DMS 273 (cell line): ENCODE results near the gene SIPA1L2.

ENCODE experiments used
- DNase-seq: peaks from one replicate; lab custom pipeline; 2025; ENCODE audit not compliant: unreplicated experiment; lab: John Stamatoyannopoulos, UW

Gene SIPA1L2, protein sequence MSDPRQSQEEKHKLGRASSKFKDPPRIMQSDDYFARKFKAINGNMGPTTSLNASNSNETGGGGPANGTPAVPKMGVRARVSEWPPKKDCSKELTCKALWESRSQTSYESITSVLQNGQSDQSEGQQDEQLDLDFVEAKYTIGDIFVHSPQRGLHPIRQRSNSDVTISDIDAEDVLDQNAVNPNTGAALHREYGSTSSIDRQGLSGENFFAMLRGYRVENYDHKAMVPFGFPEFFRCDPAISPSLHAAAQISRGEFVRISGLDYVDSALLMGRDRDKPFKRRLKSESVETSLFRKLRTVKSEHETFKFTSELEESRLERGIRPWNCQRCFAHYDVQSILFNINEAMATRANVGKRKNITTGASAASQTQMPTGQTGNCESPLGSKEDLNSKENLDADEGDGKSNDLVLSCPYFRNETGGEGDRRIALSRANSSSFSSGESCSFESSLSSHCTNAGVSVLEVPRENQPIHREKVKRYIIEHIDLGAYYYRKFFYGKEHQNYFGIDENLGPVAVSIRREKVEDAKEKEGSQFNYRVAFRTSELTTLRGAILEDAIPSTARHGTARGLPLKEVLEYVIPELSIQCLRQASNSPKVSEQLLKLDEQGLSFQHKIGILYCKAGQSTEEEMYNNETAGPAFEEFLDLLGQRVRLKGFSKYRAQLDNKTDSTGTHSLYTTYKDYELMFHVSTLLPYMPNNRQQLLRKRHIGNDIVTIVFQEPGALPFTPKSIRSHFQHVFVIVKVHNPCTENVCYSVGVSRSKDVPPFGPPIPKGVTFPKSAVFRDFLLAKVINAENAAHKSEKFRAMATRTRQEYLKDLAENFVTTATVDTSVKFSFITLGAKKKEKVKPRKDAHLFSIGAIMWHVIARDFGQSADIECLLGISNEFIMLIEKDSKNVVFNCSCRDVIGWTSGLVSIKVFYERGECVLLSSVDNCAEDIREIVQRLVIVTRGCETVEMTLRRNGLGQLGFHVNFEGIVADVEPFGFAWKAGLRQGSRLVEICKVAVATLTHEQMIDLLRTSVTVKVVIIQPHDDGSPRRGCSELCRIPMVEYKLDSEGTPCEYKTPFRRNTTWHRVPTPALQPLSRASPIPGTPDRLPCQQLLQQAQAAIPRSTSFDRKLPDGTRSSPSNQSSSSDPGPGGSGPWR (N-terminal part only)

DNA sequence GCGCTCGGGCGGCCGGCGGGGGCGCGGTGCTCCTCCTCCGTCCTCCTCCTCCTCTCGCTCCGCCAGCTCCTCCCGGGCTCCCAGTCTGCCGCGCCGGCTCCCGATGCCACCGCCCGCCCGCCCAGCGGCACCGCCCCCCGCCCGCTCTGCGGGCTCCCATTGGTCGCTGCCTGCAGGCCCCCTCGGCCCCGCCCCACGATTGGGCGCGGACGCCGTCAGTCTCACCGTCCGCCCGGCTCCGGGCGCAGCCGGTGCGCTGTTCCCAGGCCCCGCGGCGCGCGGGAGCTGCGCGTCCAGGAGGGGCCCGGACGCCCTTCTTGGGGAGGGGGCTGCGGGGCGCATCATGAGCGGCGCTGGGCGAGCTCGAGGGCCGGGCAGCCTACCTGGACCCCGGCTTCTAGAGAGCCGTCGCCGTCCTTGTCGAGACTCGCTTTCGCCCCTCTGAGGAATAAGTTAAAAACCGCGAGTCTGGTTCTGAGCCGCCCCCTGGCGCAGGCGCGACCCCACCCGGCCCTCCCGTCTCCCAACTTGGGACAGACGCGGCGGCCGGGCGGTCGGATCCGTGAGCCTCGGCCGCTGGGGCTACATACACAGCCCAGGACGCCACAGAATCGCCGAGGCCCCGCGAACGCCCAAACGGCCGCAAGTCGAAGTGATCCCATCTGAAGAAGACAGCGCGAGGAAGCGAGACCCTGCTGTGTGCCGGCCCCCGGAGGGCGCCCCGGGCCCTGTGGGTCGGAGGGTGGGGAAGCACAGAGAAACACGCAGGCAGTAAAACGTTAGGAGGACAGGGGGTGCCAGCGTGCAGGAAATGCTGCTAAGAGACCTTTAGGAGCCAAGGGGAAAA lies at the start of gene SIPA1L2:
TSS of gene SIPA1L2 (minus strand) at position 87 of the 847 bp plus-strand sequence. CDS start 114,794 bp downstream, outside the sequence.
- DNase-seq: peak; percentile 98

DNA sequence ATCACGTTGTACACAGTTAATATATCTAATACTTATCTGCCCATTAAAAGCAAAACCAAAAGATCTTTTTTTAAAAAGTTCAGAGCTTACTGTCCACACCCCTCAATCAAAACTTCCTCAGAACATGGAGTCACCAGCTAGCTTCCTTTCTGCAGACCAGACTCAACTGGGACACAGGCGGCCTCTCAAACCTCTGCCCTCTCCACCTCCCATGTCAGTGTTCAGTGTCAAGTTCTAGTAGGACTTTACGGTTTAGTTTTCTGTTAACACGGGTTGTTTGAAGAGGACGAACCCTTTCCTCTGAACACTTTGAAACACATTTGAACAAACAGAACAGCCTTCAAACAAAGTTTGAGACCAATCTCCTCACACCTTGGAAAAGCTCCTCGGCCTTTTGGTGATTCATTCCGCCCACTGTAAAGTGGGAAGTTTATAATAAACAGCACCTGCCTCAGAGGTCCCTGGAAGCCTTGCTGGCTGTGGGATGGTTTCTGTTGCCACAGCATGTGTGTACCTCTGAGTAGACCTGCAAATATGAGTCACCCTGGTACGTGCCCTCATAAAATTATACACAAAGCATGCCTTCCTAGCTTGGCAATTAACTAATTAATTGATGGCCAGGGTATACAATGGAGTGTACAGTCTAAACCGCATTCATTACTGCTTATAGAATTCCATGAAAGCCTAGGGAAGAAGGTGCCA lies 48.4 kb upstream of the SIPA1L2 start:
- no peak for DNase-seq

DNA sequence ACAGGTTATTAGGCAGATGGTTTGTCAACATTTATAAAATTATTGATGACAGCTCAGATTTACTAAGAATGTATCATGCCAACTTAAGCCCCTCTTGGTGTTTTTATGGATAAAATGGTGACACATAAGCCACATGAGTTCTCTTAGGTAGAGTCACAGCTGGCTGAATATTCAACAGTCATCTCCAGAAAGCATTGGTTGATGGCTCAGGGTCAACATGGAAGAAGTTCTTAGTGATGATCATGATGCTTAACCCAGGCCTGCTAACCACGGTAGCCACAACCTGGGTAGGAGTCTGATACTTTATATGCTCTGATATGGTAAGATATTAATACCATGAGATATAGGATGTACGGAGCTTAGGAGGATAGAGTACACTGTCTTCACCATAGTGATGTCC lies 46.4 kb upstream of the SIPA1L2 start:
- DNase-seq: no peak

DNA sequence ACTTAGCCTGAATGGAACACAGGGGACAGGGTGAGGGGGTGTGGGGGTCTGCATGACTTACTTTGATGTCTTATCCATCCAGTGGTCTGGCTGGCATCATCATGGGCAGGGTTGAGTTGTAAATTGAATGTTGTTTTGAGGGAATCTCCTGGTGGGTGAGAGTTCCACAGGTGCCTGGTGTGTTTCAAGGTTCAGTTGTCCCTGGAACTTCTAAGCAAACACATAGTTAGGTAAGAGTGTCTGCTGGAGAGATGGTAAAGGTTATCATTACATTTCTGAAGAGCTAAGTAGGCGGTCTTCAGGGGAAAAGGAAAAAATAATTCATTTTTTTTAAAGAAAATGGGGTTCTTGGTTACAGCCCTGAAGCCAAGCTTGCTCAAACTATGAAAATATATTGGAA lies 46.0 kb upstream of the SIPA1L2 start:
- no peak for DNase-seq

DNA sequence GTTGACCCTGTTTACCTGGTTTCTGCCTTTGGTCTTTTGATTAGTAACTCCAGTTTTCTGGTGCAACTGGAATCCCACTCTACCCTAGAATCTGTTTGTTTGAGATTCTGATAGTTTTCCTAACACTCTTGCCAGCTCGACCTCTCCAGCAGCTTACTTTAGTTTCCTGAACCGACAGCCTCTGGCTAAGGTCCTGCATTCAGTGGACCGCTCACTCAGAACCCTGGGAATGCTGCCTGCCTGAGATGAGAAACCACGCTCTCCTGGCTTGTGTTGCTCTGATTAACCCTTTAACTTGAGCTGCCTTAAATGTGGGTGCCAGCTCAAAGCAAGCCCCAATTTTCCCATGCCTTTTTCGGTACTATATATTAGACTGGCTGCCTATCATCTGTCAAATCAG lies 45.3 kb upstream of the SIPA1L2 start:
- no peak for DNase-seq

DNA sequence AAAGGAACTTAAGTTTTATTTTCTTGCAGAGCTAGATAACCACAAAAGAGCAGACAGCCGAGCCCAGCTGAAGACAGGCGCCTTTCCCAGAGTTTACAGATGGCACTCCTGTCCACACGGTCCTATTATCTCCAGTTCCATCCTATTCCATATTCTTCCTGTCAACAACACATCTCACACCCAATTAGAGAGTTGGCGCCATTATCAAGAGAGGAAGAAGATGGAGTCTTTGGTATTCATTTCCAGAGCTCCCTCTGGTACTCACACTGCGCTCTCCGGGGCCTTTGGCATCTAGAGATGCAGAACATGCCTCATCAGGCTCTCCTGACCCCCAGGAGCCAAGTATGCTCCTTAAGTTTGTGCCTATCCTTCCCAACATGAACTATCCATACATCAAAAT lies 43.3 kb upstream of the SIPA1L2 start:
- no peak for DNase-seq

DNA sequence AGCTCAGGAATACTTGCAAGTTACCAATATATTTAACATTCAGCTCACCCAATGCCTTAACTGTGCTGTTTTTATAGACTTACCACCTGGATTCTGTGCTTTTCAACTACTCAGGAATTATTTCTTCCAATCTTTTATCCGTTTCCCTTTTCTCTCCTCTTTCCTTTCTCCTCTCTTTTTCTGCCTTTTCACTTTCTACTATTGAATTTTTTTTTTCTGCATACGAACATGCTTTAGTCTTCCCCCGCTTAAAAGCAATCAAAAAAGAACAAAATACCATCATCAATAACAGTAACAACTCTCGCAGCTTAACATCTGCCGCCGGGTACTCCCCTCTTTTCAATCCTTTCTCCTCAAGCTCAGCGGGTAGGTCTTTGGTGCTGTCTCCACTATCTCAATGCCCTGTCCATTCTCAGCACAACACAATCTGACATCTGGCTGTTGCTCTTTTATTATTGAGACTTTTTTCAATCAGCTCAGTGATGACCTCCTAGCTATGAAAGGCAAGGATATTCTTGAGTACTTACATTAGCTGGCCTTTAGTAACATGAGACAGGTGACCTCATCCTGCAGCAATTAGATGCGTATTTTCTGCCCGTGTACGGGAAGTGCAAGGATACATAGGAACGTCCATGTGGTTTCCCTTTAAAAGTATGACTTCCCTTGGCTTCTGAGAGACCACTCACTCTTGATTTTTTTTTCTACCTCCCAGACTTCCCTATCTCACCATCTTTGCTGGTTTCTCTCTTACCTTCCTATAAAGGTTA lies 40.2 kb upstream of the SIPA1L2 start:
- DNase-seq: peak; percentile 78

DNA sequence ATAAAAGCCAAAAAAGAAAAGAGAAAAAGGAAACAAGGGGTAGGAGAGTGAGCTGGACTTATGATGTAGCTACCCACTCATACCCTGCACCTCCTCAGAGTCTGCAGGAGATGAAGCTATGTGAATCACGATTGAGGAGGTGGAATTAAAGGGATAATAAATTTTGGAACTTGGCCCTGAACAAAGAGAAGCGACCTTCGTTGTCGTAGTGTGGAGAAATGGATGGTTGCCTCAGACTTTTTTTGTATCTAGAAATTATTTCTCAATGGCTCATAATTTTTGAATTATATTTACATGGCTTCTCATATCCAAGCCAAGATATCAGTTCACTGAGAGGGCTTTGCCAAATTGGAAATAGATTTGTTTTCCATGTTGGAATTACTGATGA lies 37.8 kb upstream of the SIPA1L2 start:
- DNase-seq: no peak

DNA sequence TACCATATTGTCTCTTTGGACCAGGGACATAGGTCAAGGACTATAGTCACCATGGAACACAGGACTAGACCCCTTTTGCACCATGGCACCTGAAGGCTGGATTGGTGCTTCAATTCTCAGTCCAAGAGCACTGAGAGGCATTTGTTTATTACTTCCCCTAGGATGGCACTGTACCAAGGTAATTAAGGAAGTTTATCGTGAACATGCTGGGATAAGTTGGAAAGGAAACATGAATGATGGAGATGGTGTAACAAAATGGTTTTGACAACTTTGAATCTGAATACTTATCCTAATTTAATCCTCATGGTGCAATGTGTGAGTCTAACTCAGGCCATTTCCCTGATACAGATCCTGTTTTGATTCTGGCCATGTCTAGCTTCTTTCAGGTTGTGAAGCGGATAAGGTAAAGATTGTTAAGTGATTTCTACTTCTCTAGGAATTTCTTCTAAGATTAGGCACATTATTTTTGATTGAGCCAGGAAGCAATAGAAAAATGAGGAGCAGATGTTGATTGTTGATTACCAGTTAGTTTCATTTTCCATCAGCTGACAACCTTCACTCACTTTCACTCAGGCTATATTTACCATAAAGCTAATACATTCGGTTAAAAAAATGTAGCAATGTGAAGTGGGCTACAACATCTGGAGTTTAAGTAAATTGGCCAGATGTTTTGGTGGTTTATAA lies 37.3 kb upstream of the SIPA1L2 start:
- peak; percentile 30 for DNase-seq

DNA sequence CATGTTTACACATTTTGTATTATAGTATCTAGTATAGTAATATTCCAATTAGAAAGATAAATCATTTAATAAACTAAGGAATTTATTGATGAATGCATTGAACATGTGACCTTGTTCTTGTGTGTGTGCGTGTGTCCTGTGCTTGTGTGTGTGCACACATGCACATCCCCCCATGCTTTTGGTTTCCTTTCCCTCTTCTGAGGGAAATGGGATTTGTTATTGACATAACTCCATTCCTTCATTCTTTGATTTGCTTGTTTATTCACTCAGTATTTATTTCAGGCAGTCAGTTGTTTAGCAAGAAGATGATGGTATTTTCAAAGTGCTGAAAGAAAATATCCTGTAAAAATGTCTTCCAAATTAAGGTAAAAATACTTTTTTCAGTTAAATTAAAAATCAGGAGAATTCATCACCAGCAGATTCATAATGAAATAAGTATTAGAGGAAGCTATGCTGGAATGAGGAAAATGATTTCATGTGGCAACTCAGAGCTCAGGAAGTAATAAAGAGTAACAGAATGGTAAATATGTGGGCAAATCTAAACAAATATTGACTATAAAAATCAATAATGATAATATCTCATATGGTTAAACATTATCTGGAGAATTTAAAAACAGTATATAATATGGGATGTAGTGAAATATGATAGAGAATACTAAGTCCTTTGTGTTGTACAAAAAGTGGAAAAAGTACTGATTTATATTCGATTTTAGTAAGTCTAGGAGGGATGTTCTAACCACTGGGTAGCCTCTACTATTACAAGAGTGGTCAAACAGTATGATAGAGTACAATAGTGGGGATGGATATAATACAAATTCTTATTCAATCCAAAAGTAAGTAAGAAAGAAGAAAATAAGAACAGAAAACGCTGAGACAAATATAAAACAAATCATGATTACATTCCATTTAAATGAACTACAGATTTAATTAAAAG lies 35.2 kb upstream of the SIPA1L2 start:
- no peak for DNase-seq

DNA sequence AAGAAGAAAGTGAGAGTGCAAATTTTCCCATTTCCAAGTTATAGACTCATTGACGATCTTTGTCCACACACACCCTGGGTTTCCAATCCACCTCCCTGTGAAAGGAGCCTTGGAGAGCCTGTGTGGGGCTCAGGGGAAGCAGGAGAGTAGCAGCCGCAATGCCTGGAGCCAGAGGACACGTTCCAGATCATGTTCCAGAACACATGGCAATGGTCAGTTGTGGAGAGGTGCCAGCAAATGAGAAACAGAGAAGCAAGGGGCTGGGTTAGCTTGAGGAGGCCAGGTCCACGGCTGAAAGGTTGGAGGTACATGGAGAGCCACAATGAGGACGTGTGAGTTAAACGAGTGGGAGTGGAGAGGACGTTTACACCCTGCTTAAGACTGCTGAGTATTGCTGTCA lies 33.0 kb upstream of the SIPA1L2 start:
- no peak for DNase-seq

DNA sequence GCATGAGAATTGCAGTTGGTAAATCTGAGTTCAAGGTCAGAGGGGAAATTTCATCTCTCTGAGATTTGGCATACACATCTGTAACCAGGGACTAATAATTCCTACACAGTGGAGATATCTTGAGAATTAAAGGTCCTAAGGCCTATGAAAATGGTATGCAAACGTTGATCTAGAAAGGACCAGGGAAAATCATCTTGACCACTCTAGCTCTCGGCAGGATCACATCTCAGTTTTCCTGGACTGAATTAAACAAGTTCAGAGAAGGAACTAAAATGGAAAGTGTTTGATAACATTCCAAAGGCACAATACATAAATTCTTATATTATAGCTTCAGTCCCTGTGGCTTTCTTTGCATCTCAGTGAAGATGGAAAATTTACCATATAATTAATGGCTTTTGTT lies 28.5 kb upstream of the SIPA1L2 start:
- DNase-seq: no peak

DNA sequence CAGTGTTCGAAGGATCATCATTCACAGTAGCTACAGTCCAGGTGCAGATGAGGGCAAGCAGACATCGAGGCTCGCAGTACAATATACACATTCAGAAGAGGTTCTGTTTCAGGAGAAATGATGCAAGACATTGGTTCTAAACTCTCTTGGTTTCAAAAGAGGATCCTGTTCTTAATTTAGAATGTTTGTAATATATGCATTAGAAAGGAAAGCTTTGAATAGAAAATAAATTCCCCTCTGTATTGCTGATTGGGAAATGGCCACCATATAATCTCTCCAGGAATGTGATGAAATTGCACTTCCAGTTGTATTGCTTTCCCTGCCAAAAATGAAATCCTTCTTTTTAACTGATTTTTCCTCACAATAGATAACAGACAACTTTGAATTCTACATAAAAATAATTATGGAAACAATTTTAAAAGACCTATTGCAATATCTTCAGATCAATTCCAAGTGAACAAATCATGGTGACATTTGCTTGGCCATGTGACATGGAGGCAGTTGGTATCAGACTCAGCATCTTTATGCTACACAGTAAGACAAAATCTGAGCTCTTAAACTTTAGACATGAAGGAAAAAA lies 27.6 kb upstream of the SIPA1L2 start:
- no peak for DNase-seq

DNA sequence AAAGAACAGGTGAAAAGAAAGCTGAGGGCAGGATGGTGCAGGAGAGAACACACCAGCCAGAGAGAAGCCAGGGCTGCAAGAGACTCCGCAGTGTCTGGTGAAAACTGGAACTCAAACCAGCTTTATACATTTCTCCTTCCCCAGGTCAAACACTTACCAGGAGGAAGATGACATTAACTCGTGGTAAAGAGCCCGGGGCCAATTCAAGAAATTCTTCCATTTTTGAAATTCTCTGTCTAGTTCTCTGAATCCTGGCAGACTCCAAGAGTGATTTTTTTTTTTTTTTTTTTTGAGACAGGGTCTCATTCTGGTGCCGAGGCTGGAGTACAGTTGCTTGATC lies 25.8 kb upstream of the SIPA1L2 start:
- no peak for DNase-seq

DNA sequence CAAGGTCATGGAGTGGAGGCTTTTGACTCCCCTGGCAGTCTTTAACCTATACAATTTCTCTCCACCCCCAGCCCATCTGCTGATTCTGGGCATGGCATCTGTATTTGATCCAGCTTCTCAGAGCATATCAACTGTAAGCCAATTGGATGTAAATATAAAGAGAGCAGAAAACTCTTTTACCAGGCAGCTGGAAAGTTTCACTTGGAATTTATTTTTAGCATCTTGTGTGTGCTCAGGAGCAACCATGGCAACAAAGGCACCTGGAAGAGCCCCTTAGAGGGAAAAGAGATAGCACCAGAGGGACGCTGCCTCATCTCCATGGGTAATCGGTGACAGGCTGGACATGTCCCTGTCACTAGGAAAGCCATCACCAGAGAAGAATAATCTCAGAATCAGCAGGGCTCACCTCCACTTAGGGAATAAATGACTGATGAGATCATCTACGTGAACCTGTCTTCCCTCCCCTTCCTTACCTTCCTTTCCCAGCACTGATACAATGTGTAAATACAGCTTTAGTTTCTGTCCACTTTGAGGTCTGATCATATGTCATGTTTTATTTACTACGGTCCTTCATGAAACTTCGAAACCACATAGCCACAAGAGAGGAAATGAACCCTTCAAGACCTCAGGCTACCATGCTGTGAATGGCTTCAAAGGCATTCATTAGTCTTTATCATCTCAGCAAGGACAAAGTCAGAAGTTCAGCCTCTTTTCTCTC lies 25.3 kb upstream of the SIPA1L2 start:
- peak; percentile 88 for DNase-seq

DNA sequence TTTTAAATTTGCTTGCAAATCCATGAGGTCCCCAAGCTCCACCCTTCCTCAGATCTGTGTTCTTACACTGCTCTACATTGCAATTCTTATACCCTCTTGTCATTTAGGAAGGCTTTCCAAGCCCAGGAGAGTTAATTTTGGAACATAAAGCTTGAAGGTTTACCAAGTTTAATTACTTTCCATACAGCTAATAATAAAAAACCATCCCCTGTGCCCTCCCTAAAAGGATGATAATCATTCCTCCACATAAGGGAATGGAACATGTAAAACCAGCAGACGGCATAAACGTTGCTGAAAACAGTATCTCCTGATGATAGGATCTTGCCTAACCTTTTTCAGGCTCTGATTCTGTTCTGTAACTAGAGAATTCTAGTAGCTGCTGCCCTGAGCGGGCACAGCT lies 23.9 kb upstream of the SIPA1L2 start:
- DNase-seq: no peak

DNA sequence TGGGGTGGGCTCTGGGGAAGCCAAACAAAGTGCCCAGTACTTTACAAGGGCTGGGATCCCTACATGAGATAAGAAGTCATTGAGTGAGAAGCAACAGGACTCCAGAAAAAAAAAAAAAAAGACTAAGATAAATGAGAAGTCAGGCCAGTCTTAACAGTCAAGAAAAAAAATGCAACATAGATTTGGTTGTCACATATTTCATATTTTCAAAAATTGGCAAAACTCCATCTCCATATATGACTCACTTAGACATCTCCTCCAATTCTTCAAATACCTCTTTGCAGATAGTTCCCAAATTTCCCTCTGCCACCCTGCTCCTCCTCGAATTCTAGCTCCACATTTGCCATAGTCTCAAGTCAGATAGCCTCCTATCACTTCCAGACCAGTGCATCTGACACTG lies 20.9 kb upstream of the SIPA1L2 start:
- no peak for DNase-seq
